Germinal center (tissue), 1 donor: ENCODE results near the gene KCNK5.
A peak's percentile ranks its signal among the peaks of the same experiment; 100 is the strongest.

ENCODE experiments used
- DNase-seq: peaks from one replicate; pipeline ENCODE4 v3.0.0; 2012; ENCODE audit warnings: mixed read lengths, low spot score

KCNK5 gene

GRCh38 chr6:39197922-39198500, 31.3 kb downstream of the KCNK5 start:
- DNase-seq: peak; percentile 48

GRCh38 chr6:39197521-39197920, 31.8 kb downstream of the KCNK5 start:
- peak; percentile 54 for DNase-seq

GRCh38 chr6:39196673-39197091, 32.6 kb downstream of the KCNK5 start:
- DNase-seq: no peak

GRCh38 chr6:39195792-39196385, 33.4 kb downstream of the KCNK5 start:
- no peak for DNase-seq

GRCh38 chr6:39194466-39194865, 34.8 kb downstream of the KCNK5 start:
- no peak for DNase-seq

- DNase-seq: no peak
Measured at GRCh38 chr6:39193201-39193791, 36.0 kb downstream of the KCNK5 start.

DNA sequence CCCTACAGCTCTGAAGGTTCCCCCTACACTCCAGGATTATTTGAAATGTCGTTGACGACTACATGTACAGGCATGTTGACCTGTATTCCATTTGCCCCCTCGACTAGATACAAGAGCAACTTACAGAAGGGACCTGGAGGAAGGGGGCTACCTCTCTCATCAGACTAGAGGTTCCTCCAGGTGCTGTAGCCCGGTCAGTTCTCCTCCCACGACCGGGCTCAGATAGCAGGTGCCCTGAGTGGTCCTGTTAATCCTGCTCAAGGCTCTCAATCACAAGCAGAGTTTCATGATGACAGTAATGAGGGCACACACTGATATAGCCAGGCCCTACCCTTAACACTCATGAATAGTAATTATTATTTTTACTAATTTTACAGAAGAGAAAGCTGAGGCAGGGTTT, 36.5 kb downstream of the KCNK5 start:
- DNase-seq: no peak

GRCh38 chr6:39191236-39191930, 37.9 kb downstream of the KCNK5 start:
- DNase-seq: no peak

- DNase-seq: no peak
Measured at GRCh38 chr6:39190545-39191235, 38.6 kb downstream of the KCNK5 start.

DNA sequence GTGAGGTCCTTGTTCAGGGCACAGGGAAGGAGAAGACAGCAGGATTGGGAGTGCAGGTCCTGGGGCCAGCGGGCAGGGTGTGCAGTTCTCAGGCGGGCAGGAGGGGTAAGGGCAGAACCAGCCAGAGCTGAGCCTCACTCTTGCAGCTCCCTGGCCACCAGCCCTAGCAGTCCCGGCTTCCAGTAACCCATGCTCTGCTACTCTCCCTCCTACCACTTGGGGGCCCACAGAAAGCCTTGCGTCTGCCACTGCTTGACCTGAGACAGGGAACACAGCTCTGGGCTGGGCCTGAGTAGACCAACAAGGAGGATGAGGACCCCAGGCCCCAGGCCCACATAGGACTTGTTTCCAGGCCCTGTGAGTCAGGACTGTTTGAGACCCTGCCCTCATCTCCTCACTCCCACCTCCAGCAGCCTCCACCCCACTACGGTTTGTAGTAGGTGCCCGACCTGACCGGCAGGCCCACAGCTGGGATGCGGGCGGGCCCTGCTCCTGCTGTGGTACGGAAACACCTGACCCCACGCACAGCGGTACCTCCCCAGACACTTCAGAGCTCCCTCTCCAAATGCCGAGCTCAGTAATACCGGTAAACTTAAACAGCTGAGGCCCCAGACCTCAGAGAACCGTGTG, 39.2 kb downstream of the KCNK5 start:
- DNase-seq: peak; percentile 34

DNA sequence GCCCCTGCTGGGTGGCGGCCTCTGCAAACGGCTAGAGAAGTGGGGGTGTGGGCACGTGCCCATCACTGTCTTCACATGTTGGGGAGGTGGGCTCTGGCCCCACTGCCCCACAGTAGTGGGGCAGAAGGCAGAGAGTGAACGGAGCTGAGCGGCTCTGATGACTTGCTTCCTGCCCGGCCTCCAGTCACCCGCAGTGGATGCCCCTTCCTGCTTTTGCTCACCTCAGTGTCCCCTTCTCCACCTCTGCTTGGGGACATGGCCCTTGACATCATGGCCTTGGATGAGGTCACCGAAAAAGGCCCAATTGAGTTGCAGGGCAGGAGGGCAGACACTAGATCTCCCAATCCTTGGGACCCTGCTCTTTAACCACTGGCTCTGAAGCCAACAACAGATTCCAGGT, 40.1 kb downstream of the KCNK5 start:
- no peak for DNase-seq

- no peak for DNase-seq
Measured at GRCh38 chr6:39188571-39188970, 40.7 kb downstream of the KCNK5 start.

DNA sequence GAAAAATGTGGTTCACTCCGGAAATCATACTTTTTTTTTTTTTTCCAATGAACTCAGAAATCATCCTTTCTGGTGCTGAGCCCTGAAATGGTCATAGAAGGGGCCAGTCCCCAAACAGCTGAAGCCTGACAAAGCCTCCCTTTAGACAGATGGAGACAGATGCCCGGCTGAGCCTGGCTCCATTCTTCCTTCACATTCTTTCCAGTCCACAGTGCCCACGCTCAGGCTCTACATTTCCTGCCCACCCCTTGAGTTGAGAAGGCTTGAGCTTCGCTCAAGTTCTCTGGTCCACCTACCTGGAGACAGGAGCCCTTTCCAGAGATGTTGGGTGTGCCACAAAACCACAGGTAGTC, 41.2 kb downstream of the KCNK5 start:
- no peak for DNase-seq

DNA sequence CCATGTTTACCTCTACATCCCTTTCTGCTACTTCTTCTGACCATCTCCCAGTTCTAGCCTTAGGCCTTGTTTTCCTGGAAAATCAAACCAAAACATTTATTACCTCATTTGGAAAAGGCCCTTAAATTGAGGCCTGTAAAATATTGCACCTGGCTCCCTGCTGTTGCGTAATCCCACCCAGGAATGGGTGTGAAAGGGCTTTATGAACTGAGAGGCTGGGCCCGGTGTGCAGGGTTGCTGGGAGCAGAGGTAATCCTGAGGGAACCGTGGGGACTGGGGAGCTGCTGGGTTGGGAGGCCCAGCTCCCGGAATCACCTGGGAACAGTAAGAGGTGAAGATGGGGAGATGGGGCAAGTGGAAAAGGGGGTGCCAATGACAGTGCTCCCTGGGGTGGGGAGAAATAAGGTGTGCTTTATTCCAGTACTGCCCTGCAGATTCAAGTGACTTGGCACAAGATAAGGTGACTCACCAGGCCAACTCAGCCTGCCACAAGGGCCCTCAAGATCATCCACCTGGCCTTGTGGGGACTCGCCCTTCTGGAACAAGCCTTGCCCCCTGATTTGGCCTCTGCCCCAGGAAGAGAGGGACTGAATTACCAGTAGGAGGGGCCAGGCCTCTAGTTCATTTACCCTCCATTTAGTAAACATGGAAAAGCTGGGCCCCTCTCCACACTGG, 44.2 kb downstream of the KCNK5 start:
- DNase-seq: no peak

- DNase-seq: no peak
Measured at GRCh38 chr6:39182604-39183003, 46.7 kb downstream of the KCNK5 start.

GRCh38 chr6:39181826-39182225, 47.4 kb downstream of the KCNK5 start:
- no peak for DNase-seq

- DNase-seq: no peak
Measured at GRCh38 chr6:39181333-39181732, 47.9 kb downstream of the KCNK5 start.

DNA sequence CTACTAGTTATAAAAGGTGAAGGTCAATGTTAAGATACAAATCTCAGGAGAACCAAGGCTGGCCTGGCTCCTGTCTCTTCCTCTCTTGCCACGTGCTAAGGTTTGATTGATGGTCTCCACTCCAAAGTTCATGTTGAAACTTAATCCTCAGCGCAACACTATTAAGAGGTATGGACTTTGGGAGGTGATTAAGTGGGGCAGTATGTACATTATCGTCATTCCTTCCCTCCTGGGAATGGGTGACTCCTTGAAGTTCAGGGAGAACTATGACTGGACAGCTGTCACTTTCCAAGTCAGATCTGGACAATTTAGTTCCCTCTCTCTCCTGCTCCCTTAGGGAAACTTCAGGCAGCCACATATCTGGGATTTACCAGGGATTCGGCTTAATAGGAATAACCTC, 50.5 kb downstream of the KCNK5 start:
- DNase-seq: no peak

DNA sequence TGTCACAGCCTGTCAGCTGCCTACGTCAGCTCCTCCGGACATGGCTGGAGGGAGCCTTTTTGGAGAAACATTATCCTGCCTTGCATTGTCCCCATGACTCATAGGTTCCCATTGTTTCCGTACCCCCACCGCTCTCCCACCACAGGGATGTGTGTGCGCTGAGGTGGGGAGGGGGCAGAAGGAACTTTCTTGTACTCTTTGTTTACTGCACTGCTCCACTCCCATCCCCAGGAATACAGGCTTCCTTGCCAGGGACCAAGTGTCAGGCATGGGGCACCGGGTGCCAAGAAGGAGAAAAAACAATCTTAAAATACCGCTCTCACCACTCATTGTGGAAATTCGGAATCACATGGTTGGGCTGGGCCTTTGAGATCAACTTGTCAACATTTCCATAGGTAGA, 51.0 kb downstream of the KCNK5 start:
- DNase-seq: no peak

DNA sequence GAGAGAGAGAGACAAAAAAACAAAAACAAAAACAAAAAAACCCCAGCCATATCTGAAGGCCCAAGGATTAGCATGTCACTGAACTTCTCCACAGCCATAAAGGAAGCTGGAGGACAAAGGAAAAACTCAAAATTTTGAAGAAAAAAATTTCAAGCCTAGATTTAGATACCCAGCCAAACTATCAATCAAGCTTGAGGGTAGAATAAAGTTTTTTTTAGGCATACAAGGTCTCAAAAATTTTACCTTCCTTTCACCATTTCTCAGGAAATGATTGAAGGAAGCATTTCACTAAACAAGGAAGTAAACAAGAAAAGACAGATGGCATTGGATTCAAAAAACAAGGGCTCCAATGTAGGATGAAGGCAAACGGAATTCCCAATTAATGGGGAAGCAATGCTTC, 52.1 kb downstream of the KCNK5 start:
- no peak for DNase-seq

GRCh38 chr6:39173270-39173669, 56.0 kb downstream of the KCNK5 start:
- DNase-seq: no peak

- DNase-seq: no peak
Measured at GRCh38 chr6:39172377-39172757, 56.9 kb downstream of the KCNK5 start.
